ENCODE results near the gene NCAM2.

DNA sequence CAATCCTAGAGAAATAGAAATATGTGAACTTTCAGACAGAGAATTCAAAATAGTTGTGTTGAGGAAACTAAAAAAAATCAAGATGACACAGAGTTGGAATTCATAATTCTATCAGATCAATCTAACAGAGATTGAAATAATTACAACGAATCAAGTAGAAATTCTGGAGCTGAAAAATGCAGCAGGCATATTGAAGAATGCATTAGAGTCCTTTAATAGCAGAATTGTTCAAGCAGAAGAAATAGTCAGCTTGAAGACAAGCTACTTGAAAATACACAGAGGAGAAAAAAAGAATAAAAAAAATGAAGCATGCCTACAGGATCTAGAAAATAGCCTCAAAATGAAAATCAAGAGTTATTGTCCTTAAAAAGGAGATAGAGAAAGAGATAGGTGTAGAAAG, 347.1 kb downstream of the NCAM2 start:
- TF ChIP-seq CTCF (IDR thresholded peaks at IDR 0.05; ENCODE audit: insufficient read depth, low read length), result no peak
- no peak for TF ChIP-seq POLR2AphosphoS5 (IDR thresholded peaks at IDR 0.05; ENCODE audit: low read depth)
- TF ChIP-seq, protein P1, sequence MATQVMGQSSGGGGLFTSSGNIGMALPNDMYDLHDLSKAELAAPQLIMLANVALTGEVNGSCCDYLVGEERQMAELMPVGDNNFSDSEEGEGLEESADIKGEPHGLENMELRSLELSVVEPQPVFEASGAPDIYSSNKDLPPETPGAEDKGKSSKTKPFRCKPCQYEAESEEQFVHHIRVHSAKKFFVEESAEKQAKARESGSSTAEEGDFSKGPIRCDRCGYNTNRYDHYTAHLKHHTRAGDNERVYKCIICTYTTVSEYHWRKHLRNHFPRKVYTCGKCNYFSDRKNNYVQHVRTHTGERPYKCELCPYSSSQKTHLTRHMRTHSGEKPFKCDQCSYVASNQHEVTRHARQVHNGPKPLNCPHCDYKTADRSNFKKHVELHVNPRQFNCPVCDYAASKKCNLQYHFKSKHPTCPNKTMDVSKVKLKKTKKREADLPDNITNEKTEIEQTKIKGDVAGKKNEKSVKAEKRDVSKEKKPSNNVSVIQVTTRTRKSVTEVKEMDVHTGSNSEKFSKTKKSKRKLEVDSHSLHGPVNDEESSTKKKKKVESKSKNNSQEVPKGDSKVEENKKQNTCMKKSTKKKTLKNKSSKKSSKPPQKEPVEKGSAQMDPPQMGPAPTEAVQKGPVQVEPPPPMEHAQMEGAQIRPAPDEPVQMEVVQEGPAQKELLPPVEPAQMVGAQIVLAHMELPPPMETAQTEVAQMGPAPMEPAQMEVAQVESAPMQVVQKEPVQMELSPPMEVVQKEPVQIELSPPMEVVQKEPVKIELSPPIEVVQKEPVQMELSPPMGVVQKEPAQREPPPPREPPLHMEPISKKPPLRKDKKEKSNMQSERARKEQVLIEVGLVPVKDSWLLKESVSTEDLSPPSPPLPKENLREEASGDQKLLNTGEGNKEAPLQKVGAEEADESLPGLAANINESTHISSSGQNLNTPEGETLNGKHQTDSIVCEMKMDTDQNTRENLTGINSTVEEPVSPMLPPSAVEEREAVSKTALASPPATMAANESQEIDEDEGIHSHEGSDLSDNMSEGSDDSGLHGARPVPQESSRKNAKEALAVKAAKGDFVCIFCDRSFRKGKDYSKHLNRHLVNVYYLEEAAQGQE (IDR thresholded peaks at IDR 0.05; ENCODE audit: insufficient replicate concordance, low read depth), result no peak
- TF ChIP-seq GABPA (IDR thresholded peaks at IDR 0.05; ENCODE audit: low read depth), result no peak
- TF ChIP-seq SPI1 (IDR thresholded peaks at IDR 0.05; ENCODE audit: borderline replicate concordance, low read depth), result no peak

Measured in HL-60 (cell line).